Neuron (in vitro differentiated cells): ENCODE results near the gene HELZ2.

ENCODE experiments used
- H2AFZ ChIP-seq: one replicate; pipeline ENCODE4 v1.6.1; 2013; ENCODE audit warnings: low read depth, mild to moderate bottlenecking, inconsistent platforms, low read length, moderate library complexity
- H3K27me3 ChIP-seq: one replicate; pipeline ENCODE4 v1.6.1; 2013; ENCODE audit warnings: low read length; ENCODE audit not compliant: insufficient read depth
- H3K36me3 ChIP-seq: one replicate; pipeline ENCODE4 v1.6.1; 2013; ENCODE audit warnings: low read length; ENCODE audit not compliant: insufficient read depth
- H3K4me1 ChIP-seq: one replicate; pipeline ENCODE4 v1.6.1; 2013; ENCODE audit warnings: low read length; ENCODE audit not compliant: insufficient read depth
- H3K4me3 ChIP-seq: 2 replicates; pipeline ENCODE4 v1.5.1; 2013; ENCODE audit warnings: mild to moderate bottlenecking, low read length, moderate library complexity
- H3K9me3 ChIP-seq: one replicate; pipeline ENCODE4 v1.6.1; 2013; ENCODE audit warnings: low read length

Gene HELZ2

GRCh38 chr20:63536997-63537524 lies 37.0 kb downstream of the HELZ2 start, which contains the start of gene PTK6:
Gene PTK6 (minus strand): TSS chr20:63537376. CDS start chr20:63537314, 62 bp downstream.
- peaks cover 9% of the 10 kb centered on the region for H3K4me1 ChIP-seq
- no peak within 1 kb of the TSS for H3K4me3 ChIP-seq
- peaks cover 5% of the 10 kb centered on the region for H3K27me3 ChIP-seq
- H3K9me3 ChIP-seq: no peaks in the 10 kb centered on the region
- H2AFZ ChIP-seq: no peak within 1 kb of the TSS
- no peaks in the 10 kb centered on the region for H3K36me3 ChIP-seq

DNA sequence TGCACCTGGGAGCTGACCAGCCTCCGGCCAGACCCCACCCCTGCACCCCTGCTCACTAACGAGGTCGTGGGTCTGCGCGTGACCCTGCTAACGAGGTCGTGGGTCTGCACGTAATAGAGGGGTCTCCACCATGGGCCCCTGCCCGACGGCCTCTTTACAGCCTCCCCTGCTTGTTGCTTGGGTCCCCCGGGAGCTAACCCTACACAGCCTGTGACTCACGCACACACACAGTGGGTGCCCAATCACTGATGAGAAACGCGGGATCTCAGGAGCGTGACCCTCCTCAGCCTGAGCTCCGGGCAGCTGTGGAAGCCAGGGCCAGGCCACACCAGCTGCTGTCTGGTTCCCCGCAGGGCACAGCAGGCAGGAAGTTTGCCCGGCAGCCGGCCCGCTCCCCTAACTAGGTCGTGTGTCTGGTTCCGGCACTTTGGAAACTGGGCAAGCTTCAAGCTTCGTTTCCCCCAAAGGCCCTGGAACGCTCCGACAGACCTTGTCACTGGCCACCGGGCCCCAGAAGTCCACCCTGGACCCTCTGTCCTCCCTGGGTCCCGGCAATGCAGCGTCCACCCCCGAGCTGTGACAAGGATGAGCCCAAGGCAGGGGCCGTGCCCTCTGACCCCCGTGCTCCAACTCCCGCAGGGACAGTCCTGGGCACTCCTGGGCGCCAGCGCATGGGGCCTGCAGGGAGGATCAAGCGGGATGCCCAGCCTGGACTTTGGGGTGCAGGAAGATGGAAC lies 37.6 kb downstream of the HELZ2 start:
- Histone ChIP-seq H3K4me1 (peaks cover 9% of the 10 kb centered on the region), H2AFZ (no peak overlapping the region), H3K27me3 (peaks cover 5% of the 10 kb centered on the region), H3K36me3 (no peaks in the 10 kb centered on the region), H3K4me3 (no peak overlapping the region), H3K9me3 (no peaks in the 10 kb centered on the region)

DNA sequence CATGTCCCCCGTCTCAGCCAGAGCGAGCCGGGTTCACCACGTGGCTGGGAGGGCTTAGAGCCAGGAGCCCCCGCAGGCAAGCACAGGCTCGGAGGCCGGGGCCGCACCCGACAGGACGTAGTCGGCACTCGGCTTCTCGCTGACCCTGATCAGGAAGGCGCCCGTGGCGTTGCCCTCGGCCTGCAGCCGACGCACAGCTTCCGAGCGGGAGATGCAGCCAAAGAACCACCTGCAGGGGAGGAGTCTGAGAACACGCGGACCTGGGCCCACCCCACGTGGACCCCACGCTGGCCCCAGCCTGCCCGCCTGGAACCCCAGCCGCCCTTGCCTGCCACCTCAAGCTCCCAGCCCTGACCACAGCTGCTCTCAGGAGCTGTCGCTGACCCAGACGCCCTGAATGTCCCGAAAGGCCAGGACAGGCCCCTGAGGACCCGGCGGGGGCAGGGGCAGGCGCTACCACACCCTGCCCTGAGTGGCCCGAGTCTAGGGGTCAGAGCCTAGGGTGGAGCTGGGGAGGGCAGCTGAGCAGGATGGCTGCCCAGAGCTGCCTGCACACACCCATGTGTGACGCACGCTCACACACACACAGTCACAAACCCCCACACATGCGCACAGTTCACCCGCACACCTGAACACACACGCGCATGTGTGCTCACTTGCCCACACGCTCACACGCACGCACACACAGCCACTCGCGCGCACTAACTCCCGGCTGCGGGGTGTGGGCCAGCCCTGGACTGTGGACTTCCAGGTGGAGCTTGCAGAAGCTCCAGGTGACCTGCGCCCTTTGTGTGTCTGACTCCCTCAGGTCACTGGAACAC lies 39.0 kb downstream of the HELZ2 start:
- peaks cover under 1% of the 10 kb centered on the region for H3K27me3 ChIP-seq
- no peak overlapping the region for H2AFZ ChIP-seq
- H3K36me3 ChIP-seq: no peaks in the 10 kb centered on the region
- no peak overlapping the region for H3K4me3 ChIP-seq
- H3K9me3 ChIP-seq: no peaks in the 10 kb centered on the region
- peaks cover 9% of the 10 kb centered on the region for H3K4me1 ChIP-seq

- Histone ChIP-seq H3K4me3 (no peak overlapping the region), H3K36me3 (no peaks in the 10 kb centered on the region), H3K4me1 (peaks cover 9% of the 10 kb centered on the region), H2AFZ (no peak overlapping the region), H3K27me3 (no peaks in the 10 kb centered on the region), H3K9me3 (no peaks in the 10 kb centered on the region)
Observed at GRCh38 chr20:63534427-63534830, 39.6 kb downstream of the HELZ2 start.

DNA sequence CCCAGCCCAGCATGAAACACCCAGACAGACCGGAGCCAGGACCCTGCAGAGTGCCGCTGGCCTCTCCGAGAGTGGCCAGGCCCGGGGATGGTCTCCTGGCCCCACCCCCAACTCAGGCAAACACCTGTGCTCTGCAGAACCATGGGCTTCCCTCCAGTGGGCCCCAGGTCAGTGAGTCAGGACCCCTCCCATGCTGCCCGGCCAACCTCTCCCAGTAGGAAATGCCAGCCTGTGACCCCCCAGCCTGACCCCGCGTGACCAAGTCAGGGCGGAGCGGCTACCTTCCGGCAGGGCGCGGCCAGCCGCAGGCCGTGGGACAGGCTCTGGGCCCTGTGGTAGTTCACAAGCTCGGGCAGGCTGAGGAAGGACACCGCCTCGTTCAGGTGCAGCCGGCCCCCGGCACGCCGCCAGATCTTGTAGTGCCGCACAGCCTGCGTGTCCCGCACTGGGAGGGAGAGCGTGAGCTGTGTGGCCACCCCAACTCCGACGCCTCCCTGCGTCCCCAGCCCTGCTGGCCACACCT lies 40.1 kb downstream of the HELZ2 start:
- Histone ChIP-seq H3K27me3 (no peaks in the 10 kb centered on the region), H3K36me3 (no peaks in the 10 kb centered on the region)

GRCh38 chr20:63533388-63533787 lies 40.7 kb downstream of the HELZ2 start:
- Histone ChIP-seq H3K4me1 (peaks cover 9% of the 10 kb centered on the region), H3K4me3 (no peak overlapping the region), H3K9me3 (no peaks in the 10 kb centered on the region), H3K36me3 (no peaks in the 10 kb centered on the region), H2AFZ (no peak overlapping the region), H3K27me3 (no peaks in the 10 kb centered on the region)

More for the DNA sequence above, 40.1 kb downstream of the HELZ2 start:
- Histone ChIP-seq H2AFZ (no peak overlapping the region), H3K4me1 (peaks cover 9% of the 10 kb centered on the region), H3K4me3 (no peak overlapping the region), H3K9me3 (no peaks in the 10 kb centered on the region)

DNA sequence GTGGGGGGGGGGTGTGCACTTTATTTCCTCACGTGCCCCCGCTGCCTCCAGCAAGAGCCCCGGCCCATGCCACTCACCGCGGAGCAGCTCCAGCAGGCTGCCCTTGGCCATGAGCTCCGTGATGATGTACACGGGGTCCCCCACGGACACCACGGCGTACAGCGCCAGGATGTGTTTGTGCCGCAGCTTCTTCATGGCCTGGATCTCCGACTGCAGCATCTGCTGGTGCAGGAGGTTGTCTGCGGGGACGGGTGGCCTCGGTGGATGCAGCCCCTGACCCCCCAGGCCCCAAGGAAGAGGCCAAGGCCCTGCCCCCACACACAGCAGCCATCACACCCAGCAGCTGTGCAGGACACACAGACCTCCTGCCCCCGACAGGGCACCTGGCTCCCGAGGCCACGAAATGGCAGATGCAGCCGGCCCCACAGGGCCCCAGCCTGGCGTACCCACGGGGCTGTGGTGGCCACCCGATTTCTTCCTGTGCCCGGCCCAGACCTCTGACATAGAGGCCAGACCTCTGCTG lies 41.5 kb downstream of the HELZ2 start:
- no peaks in the 10 kb centered on the region for H3K27me3 ChIP-seq
- no peak overlapping the region for H3K4me3 ChIP-seq
- H3K9me3 ChIP-seq: no peaks in the 10 kb centered on the region
- no peak overlapping the region for H2AFZ ChIP-seq
- H3K4me1 ChIP-seq: peaks cover 6% of the 10 kb centered on the region
- H3K36me3 ChIP-seq: no peaks in the 10 kb centered on the region

- Histone ChIP-seq H3K4me3 (no peak overlapping the region), H2AFZ (no peak overlapping the region), H3K4me1 (peaks cover 5% of the 10 kb centered on the region), H3K36me3 (no peaks in the 10 kb centered on the region), H3K9me3 (no peaks in the 10 kb centered on the region), H3K27me3 (no peaks in the 10 kb centered on the region)
Observed at GRCh38 chr20:63531686-63532448, 42.2 kb downstream of the HELZ2 start.

GRCh38 chr20:63530788-63531160 lies 43.3 kb downstream of the HELZ2 start:
- no peaks in the 10 kb centered on the region for H3K27me3 ChIP-seq
- peaks cover 5% of the 10 kb centered on the region for H3K4me1 ChIP-seq
- H3K9me3 ChIP-seq: no peaks in the 10 kb centered on the region
- H2AFZ ChIP-seq: no peak overlapping the region
- no peaks in the 10 kb centered on the region for H3K36me3 ChIP-seq
- no peak overlapping the region for H3K4me3 ChIP-seq

DNA sequence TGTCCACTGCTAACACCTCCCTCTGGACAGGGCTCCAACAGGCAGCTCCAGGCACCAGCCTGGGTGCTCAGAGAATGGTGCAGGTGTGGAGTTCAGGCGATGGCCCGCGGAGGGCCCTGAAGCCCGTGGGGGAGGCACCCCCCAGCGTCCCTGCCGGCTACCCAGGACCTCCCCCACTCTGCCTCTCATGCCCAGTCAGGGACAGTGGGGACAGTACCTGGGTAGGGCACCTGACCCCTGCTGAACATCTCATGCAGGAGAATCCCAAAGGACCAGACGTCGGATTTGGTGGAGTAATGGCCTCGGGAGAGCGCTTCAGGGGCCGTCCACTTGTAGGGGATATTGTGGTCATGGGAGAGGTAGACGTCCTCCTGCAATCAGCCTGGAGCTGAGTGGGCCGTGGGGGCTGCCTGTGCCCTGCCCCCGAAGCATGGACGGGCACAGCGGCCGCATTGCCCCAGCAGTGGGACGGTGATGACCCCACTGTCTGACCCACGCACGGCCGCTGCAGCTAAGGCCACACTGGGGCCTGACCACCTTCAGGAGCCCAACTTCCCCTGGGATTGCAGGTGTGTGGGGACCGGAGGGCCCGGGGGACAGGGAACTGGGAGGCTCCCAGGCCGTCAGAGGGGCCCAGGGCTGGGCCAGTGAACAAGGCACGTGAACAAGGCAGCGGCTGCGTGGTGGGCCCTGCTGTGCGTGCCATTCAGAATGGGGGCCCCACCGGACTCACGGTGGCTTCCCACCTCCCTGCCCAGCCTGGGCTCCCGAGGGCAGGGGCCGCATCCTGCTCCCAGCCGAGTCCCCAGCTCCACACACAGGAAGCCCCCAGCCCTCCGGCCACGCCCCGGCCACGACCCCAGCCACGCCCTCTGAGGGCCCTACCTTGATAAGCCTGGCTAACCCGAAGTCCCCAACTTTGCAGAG lies 43.9 kb downstream of the HELZ2 start:
- Histone ChIP-seq H3K9me3 (no peaks in the 10 kb centered on the region), H3K4me1 (peaks cover 4% of the 10 kb centered on the region), H3K4me3 (no peak overlapping the region), H3K27me3 (no peaks in the 10 kb centered on the region), H2AFZ (no peak overlapping the region), H3K36me3 (no peaks in the 10 kb centered on the region)

- Histone ChIP-seq H2AFZ (no peak overlapping the region), H3K36me3 (no peaks in the 10 kb centered on the region), H3K27me3 (no peaks in the 10 kb centered on the region), H3K4me1 (no peaks in the 10 kb centered on the region), H3K9me3 (no peaks in the 10 kb centered on the region), H3K4me3 (no peak overlapping the region)
Observed at GRCh38 chr20:63529180-63529860, 44.7 kb downstream of the HELZ2 start.
